ENCODE data around the gene IQCN.

The IQCN gene

GRCh38 chr19:18208098-18208951 lies 65.9 kb downstream of the IQCN start:
- Histone ChIP-seq H3K4me1 (ENCODE audit: insufficient read depth, low read length) (peaks cover 9% of the 10 kb centered on the region), H2AFZ (ENCODE audit: low read depth, low read length) (no peak overlapping the region), H3K27me3 (ENCODE audit: insufficient read depth, low read length) (no peaks in the 10 kb centered on the region), H3K4me3 (ENCODE audit: low read length) (no peak overlapping the region), H3K36me3 (ENCODE audit: insufficient read depth, low read length) (no peaks in the 10 kb centered on the region), H3K9me3 (ENCODE audit: low read length) (no peaks in the 10 kb centered on the region)
